HG03103 (cell line): ENCODE results near the gene DVL1.

ENCODE experiments used
- ATAC-seq: cut with Tn5 transposase; IDR thresholded peaks from one replicate; pipeline ENCODE4 v1.9.1; 2021; ENCODE audit warnings: low read depth; ENCODE audit not compliant: unreplicated experiment

DVL1 gene

GRCh38 chr1:1342584-1343115, 6.6 kb downstream of the DVL1 start:
- no peak for ATAC-seq

- no peak for ATAC-seq
Observed at GRCh38 chr1:1342061-1342562, 7.1 kb downstream of the DVL1 start.

- no peak for ATAC-seq
Observed at GRCh38 chr1:1341549-1342021, 7.6 kb downstream of the DVL1 start.

GRCh38 chr1:1340791-1341548, 8.2 kb downstream of the DVL1 start:
- ATAC-seq, result no peak

- no peak for ATAC-seq
Observed at GRCh38 chr1:1340185-1340584, 9.0 kb downstream of the DVL1 start.

- no peak for ATAC-seq
Observed at GRCh38 chr1:1338278-1338677, 10.9 kb downstream of the DVL1 start.

GRCh38 chr1:1337793-1338147, 11.4 kb downstream of the DVL1 start:
- no peak for ATAC-seq

GRCh38 chr1:1336931-1337792, 12.1 kb downstream of the DVL1 start:
- no peak for ATAC-seq

GRCh38 chr1:1336446-1336845, 12.8 kb downstream of the DVL1 start:
- ATAC-seq, result no peak

- ATAC-seq, result no peak
Observed at GRCh38 chr1:1335792-1336248, 13.4 kb downstream of the DVL1 start.

GRCh38 chr1:1335283-1335682, 13.9 kb downstream of the DVL1 start:
- no peak for ATAC-seq

- no peak for ATAC-seq
Observed at GRCh38 chr1:1334835-1335234, 14.4 kb downstream of the DVL1 start.

- ATAC-seq, result no peak
Observed at GRCh38 chr1:1333551-1334241, 15.5 kb downstream of the DVL1 start.

- ATAC-seq, result no peak
Observed at GRCh38 chr1:1332774-1333480, 16.3 kb downstream of the DVL1 start.

- ATAC-seq, result no peak
Observed at GRCh38 chr1:1332031-1332755, 17.0 kb downstream of the DVL1 start.

- ATAC-seq, result no peak
Observed at GRCh38 chr1:1331068-1331965, 17.9 kb downstream of the DVL1 start, which contains the start of gene TAS1R3. TAS1R3 (plus strand) TSS chr1:1331280; CDS start chr1:1331346, 66 bp downstream.

- no peak for ATAC-seq
Observed at GRCh38 chr1:1330366-1331067, 18.7 kb downstream of the DVL1 start.
